ENCODE data around the gene MRAP2.

Gene MRAP2

DNA sequence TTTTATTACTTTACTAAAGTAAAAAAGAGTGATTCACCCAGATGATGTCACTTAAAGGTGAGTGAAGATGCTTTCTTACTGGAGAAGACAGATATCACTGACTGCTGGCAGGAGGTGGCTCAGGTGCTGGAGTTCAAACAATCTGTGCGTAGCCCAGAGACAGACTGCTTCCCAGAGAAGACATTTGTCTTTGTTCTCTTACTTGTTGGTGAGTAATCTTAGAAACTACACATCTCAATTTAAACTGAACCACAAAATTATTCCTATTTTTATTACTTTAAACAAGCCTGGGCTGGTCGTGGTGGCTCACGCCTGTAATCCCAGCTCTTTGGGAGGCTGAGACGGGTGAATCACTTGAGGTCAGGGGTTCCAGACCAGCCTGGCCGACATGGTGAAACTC lies 101.7 kb downstream of the MRAP2 start:
- DNase-seq (ENCODE audit: low spot score), result no peak

DNA sequence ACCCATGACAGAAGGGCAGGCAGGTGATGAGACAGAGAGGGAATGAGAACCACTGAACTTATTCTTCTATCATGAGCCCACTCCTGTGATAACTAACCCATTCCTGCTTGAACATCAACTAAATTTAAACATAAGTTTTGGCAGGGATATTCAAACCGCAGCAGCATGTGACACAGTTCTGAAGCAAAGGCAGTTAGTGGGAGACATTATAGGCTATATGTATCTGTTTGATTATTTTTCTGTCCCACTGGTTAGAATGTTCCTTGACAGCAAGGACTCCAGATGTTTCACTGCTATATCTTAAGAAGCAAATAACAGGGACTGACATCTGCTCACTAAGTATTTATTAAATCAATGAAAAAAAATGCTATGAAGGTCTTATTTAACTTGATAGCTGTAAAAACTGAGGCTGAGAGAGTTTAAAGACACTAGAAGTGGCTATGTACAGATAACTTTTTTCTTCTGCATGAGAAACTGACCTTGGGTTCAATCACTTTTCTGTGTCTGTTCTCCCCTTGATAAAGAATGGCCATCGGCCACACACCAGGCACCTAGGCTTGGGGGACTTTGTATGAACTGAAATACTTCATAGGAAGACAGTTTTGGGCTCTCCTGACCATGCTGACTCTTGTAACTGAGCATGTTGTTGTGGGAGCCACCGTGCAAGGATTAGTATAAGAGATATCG lies 102.9 kb downstream of the MRAP2 start:
- DNase-seq (ENCODE audit: low spot score), result no peak

DNA sequence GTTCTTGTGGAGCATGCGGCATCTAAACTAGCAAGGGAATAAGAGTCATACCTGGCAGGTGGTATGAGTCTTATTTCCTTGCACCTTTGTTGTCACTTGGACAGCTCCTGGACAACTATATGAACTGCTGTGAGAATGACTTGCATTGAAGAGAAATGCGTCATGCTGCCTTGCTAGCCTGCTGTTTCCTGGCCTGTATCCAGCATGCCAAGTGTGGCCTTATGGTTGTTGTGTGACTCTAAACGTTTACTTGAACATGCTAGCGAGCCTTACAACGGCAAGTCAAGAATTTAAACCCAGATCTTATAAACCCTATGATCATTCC lies 103.4 kb downstream of the MRAP2 start:
- DNase-seq (ENCODE audit: low spot score), result peak; percentile 16

DNA sequence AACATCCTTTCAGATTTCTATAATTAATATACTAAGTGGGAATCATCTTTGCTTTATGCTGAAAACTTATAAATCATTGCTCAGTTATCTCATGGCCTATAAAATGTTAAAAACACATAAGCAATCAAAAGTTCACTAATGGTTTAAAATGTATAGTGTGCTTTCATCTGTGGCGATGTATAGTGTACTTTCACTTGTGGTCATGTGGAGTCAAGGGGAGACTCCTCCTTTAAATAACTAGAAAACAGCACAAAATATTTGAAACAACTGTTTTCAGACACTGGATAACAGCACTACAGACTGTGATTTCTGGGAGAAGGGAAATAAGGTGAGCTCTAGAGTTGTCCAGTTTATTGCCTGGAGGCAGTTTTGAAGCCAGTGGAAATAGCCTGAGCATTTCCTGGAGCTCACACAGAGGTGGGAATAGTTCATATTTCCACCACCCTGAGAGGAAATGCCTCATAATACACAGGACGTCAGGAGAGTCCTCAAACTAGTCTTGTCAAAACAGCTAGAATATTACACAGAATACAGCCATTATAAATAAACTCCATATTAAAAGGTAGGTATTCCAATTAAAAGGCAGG lies 104.5 kb downstream of the MRAP2 start:
- no peak for DNase-seq (ENCODE audit: low spot score)

DNA sequence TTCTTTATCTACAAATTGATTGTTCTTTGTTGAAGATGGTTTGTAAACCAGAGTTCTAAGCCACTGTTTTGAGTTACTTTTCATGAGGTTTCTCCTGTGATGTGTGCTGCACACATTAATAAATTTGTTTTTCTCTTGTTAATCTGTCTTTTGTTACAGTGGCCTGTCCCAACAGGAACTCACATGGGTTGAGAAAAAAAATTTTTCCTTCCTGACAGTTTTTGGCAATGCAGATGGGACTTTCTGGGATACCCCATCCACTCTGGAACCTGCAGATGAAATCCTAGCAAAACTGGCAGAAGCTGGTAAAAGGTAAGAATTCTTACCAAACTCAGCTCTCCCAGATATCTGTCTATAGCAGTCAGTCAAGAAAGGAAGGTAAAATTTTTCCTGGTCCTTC lies 105.7 kb downstream of the MRAP2 start:
- DNase-seq (ENCODE audit: low spot score), result no peak
